SK-N-SH (cell line): Measurements from ENCODE around the gene RNLS.

Source experiments
- CTCF ChIP-seq: fragments of 200-600 bp; sonication (generic); IDR thresholded peaks from 2 replicates; pipeline ENCODE4 v1.6.1; 2017; ENCODE audit warnings: antibody characterized with exemption, mild to moderate bottlenecking, moderate library complexity
- EZH2phosphoT487 ChIP-seq: fragments of 200-600 bp; sonication (generic); IDR thresholded peaks from 2 replicates; pipeline ENCODE4 v1.6.1; 2017; ENCODE audit warnings: low read depth, mixed run types, mild to moderate bottlenecking, antibody characterized with exemption, moderate library complexity, borderline replicate concordance
- JUND ChIP-seq: IDR thresholded peaks from 2 replicates; pipeline ENCODE4 v1.4.0; 2012
- MAX ChIP-seq: IDR thresholded peaks from 2 replicates; pipeline ENCODE4 v1.4.0; 2012; ENCODE audit warnings: low read depth
- POLR2AphosphoS5 ChIP-seq: IDR thresholded peaks from 2 replicates; pipeline ENCODE4 v1.6.1; 2012; ENCODE audit warnings: low read depth, low read length
- TAF1 ChIP-seq: IDR thresholded peaks from 2 replicates; pipeline ENCODE4 v1.6.1; 2012; ENCODE audit warnings: low read depth, mild to moderate bottlenecking, low read length, moderate library complexity, borderline replicate concordance
- TCF12 ChIP-seq: IDR thresholded peaks from 2 replicates; pipeline ENCODE4 v1.4.0; 2012
- YY1 ChIP-seq: IDR thresholded peaks from 2 replicates; pipeline ENCODE4 v1.4.0; 2012; ENCODE audit warnings: low read depth, mild to moderate bottlenecking

GRCh38 chr10:88273567-88273966, 309.6 kb downstream of the RNLS start:
- TF ChIP-seq EZH2phosphoT487 = no peak
- no peak for TF ChIP-seq POLR2AphosphoS5
- no peak for TF ChIP-seq CTCF
- TF ChIP-seq MAX = no peak
- no peak for TF ChIP-seq TAF1
- TF ChIP-seq JUND = no peak
- TF ChIP-seq TCF12 = no peak
- no peak for TF ChIP-seq YY1
